K562 (cell line): ENCODE results near the gene CD320. TPM values are rescaled to one million over a fixed set of nuclear protein-coding genes. Genes with fewer than 3 reads are reported as not detected.

Experiments
- ADNP ChIP-seq: fragments of 200-800 bp; sonication (Bioruptor generic); IDR thresholded peaks from 2 replicates; pipeline ENCODE4 v1.6.1; 2016; ENCODE audit warnings: missing genetic modification characterization, missing compliant biosample characterization
- AFF1 ChIP-seq, 2 experiments: fragments of 450-650 bp; IDR thresholded peaks; 2 replicates each; pipeline ENCODE4 v1.6.1; 2018; ENCODE audit warnings: mild to moderate bottlenecking in 2 of 2, low read depth in 1 of 2; ENCODE audit not compliant: partially characterized antibody in 2 of 2
- ATF6 ChIP-seq: sonication (generic); formaldehyde crosslinking; IDR thresholded peaks from 2 replicates; pipeline ENCODE4 v1.4.0; 2020; ENCODE audit warnings: mild to moderate bottlenecking, missing genetic modification reagents
- CBX1 ChIP-seq: sonication (generic); IDR thresholded peaks from 2 replicates; pipeline ENCODE4 v1.6.1; 2016; ENCODE audit warnings: antibody characterized with exemption, low read depth, mild to moderate bottlenecking
- GABPA ChIP-seq: fragments of 200-800 bp; sonication (Bioruptor generic); conservative IDR thresholded peaks from 2 replicates; pipeline ENCODE4 v1.6.1; 2016; ENCODE audit warnings: low read depth, missing genetic modification characterization, missing compliant biosample characterization
- HNRNPUL1 ChIP-seq: fragments of 200-400 bp; formaldehyde crosslinking; IDR thresholded peaks from 2 replicates; pipeline ENCODE4 v1.6.1; 2017; ENCODE audit warnings: low read length
- JUNB ChIP-seq: fragments of 450-650 bp; formaldehyde crosslinking; conservative IDR thresholded peaks from 2 replicates; pipeline ENCODE4 v1.4.0; 2020; ENCODE audit warnings: mild to moderate bottlenecking
- NONO ChIP-seq, 2 experiments: fragments of 200-400 bp in 1 of 2; fragments of 450-650 bp in 1 of 2; formaldehyde crosslinking in 1 of 2; IDR thresholded peaks; 2 replicates each; pipeline ENCODE4 v1.6.1; 2017; ENCODE audit warnings: low read depth in 2 of 2, mild to moderate bottlenecking in 2 of 2, moderate library complexity in 2 of 2, low read length in 1 of 2
- NRF1 ChIP-seq, 2 experiments: fragments of 450-650 bp; IDR thresholded peaks in 1 of 2; conservative IDR thresholded peaks in 1 of 2; 2 replicates each; pipeline ENCODE4 v1.6.1; 2014; ENCODE audit warnings: mild to moderate bottlenecking in 2 of 2
- POLR2AphosphoS2 ChIP-seq: IDR thresholded peaks from 2 replicates; pipeline ENCODE4 v1.6.1; 2012; ENCODE audit warnings: low read length, improper control_type of control experiment
- POLR2AphosphoS5 ChIP-seq: IDR thresholded peaks from 2 replicates; pipeline ENCODE4 v1.6.1; 2011; ENCODE audit warnings: mild to moderate bottlenecking, low read depth, low read length, moderate library complexity; ENCODE audit not compliant: control insufficient read depth, insufficient read depth
- RBBP5 ChIP-seq: fragments of 200-600 bp; sonication (generic); IDR thresholded peaks from 2 replicates; pipeline ENCODE4 v1.6.1; 2012; ENCODE audit warnings: borderline replicate concordance, mild to moderate bottlenecking, low read length, control low read depth, inconsistent platforms; ENCODE audit not compliant: insufficient read depth, poor library complexity, severe bottlenecking
- RNF2 ChIP-seq: sonication (generic); IDR thresholded peaks from 2 replicates; pipeline ENCODE4 v1.6.1; 2016
- RUNX1 ChIP-seq: sonication (generic); IDR thresholded peaks from 2 replicates; pipeline ENCODE4 v1.6.1; 2016; ENCODE audit warnings: antibody characterized with exemption, low read depth
- SREBF2 ChIP-seq: sonication (generic); formaldehyde crosslinking; IDR thresholded peaks from 2 replicates; pipeline ENCODE4 v1.4.0; 2020; ENCODE audit warnings: mild to moderate bottlenecking, missing genetic modification reagents
- TSC22D4 ChIP-seq: fragments of 450-650 bp; IDR thresholded peaks from 2 replicates; pipeline ENCODE4 v1.6.1; 2016; ENCODE audit warnings: missing genetic modification characterization, missing biosample characterization, control low read depth
- ZC3H4 ChIP-seq: sonication (generic); formaldehyde crosslinking; IDR thresholded peaks from 2 replicates; pipeline ENCODE4 v1.9.0; 2021; ENCODE audit warnings: missing genetic modification reagents, borderline replicate concordance
- ZNF134 ChIP-seq: fragments of 250-450 bp; sonication (Bioruptor Pico); conservative IDR thresholded peaks from 2 replicates; pipeline ENCODE4 v1.4.0; 2020
- polyA plus RNA-seq, 8 experiments: library from polyadenylated mRNA; depleted of rRNA in 4 of 8; stranded (reverse) in 5 of 8; unstranded in 3 of 8; fragments of >200 nt; fragmentation: Nextera tagmentation in 2 of 8; fragmentation: Illumina TruSeq in 1 of 8; extraction: Ambion mirVana in 2 of 8; extraction: Trizol in 1 of 8; gene quantifications; 2 replicates each; pipeline versions ENCODE4 v1.2.1 to v1.2.3, GENCODE V29; 2011 to 2014; ENCODE audit warnings: inconsistent platforms in 1 of 8, missing spikeins in 1 of 8
- total RNA-seq, 7 experiments: library from RNA; depleted of rRNA in 6 of 7; stranded (reverse); fragments of >200 nt in 6 of 7; fragmentation: Illumina TruSeq in 2 of 7; extraction: Trizol in 2 of 7; gene quantifications; 2 replicates each; pipeline versions ENCODE4 v1.2.1 to v1.2.3, GENCODE V29; 2011 to 2021; ENCODE audit warnings: low replicate concordance in 1 of 7
- TF ChIP-seq, protein P1 (sequence below): fragments of 250-450 bp; sonication (Bioruptor Pico); IDR thresholded peaks from 2 replicates; pipeline ENCODE4 v1.9.0; 2021; ENCODE audit warnings: mild to moderate bottlenecking
- TF ChIP-seq, protein P2 (sequence below), 2 experiments: fragments of 250-450 bp in 1 of 2; fragments of 450-650 bp in 1 of 2; sonication (Bioruptor Pico) in 1 of 2; IDR thresholded peaks; 2 replicates each; pipeline versions ENCODE4 v1.6.1 to v1.8.0; 2016 to 2021; ENCODE audit warnings: mild to moderate bottlenecking in 2 of 2, moderate library complexity in 2 of 2, missing compliant biosample characterization in 1 of 2, missing genetic modification characterization in 1 of 2

Gene CD320
- total and polyA plus RNA-seq, 9 of the 15 experiments (the other 6 are each of a cell fraction or from before 2014, with no cell fraction given), result 0.45 to 94.5 (median 34.4) TPM

DNA sequence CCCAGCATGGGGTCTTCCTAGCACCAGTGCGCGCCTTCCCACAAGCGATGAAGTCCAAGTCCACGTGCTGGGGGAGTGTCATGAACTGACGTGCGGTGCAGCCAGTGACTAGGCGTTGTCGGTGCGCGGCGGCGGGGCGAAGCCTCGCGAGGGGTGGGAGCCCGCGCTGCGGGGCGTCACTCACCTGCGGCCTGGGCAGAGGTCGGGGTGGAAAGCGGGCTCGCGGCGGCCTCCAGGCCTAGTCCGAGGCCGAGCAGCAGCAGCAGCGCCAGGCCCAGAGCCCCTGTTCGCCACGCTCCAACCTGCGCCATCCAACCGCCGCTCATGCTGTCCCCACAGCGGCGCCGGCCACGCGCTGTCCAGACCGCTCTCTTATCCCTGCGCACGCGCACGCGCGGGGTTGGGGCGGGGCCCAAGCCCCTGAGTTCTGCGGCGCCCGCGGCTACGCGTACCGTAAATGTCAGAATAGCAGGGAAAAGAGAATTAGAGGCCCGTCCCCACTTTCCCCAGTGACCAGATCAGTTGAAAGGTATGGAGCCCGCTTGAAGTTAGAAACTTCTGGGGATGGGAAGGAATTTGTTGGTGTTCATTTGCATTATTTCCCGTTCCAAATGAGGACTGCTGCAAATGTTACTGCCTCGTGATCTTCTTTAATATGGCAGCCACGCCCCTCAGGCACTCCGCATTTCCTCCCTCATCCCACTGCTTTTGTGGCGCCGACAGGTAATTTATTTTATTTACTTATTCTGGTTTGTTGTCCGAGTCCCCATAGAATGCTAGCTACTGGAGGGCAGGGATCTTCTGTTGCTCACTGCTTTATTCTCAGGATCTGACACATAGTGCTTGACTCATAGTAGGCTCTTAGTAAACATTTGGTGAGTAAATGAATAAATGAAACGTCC lies at the start of gene CD320 (continued):
- TF ChIP-seq AFF1 (IDR thresholded peaks at IDR 0.05; ENCODE audit: low read depth in 1 of 2, partially characterized antibody in 2 of 2) (peak in 1 of 2 experiments; percentile 96), JUNB (CRISPR knock-in tag) (no peak), SREBF2 (CRISPR knock-in tag) (no peak), TSC22D4 (no peak), RUNX1 (peak; percentile 49), ADNP (tag) (no peak), RNF2 (peak; percentile 85), NRF1 (conservative IDR thresholded peaks at IDR 0.05 in 1 of 2, IDR thresholded peaks at IDR 0.05 in 1 of 2) (peak; percentile 99), POLR2AphosphoS5 (peak; percentile 69), ZC3H4 (CRISPR knock-in tag) (no peak; the same call in 1 of the 2 replicates), ZNF134 (no peak), RBBP5 (peak; percentile 76), POLR2AphosphoS2 (peak; percentile 98), HNRNPUL1 (no peak), ATF6 (CRISPR knock-in tag) (peak; percentile 97; the same call in 1 of the 2 replicates), GABPA (tag) (no peak), CBX1 (peak; percentile 74; the same call in 1 of the 2 replicates), NONO (IDR thresholded peaks at IDR 0.05; ENCODE audit: low read depth in 2 of 2, low read length in 1 of 2) (peak; percentile 62 to 66; a peak in 2 of 4 replicates)
- TF ChIP-seq, protein P1, sequence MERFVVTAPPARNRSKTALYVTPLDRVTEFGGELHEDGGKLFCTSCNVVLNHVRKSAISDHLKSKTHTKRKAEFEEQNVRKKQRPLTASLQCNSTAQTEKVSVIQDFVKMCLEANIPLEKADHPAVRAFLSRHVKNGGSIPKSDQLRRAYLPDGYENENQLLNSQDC, result 0 out of 2 replicates have a peak, but pooled peaks have one; percentile 43
- TF ChIP-seq, protein P2, sequence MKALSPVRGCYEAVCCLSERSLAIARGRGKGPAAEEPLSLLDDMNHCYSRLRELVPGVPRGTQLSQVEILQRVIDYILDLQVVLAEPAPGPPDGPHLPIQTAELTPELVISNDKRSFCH (CRISPR knock-in tag; IDR thresholded peaks at IDR 0.05), result no peak
- TF ChIP-seq, protein P2 (tag; IDR thresholded peaks at IDR 0.05), result no peak; the same call in 1 of the 2 replicates
